GM19452 (cell line): ENCODE measurements around the gene ZRANB3.

Experiments
- ATAC-seq: cut with Tn5 transposase; IDR thresholded peaks from one replicate; pipeline ENCODE4 v1.9.1; 2021; ENCODE audit not compliant: unreplicated experiment

The ZRANB3 gene

GRCh38 chr2:135182190-135182589, 348.8 kb downstream of the ZRANB3 start:
- ATAC-seq = no peak

- no peak for ATAC-seq
Observed at GRCh38 chr2:135179689-135180088, 351.3 kb downstream of the ZRANB3 start.

GRCh38 chr2:135175177-135175576, 355.8 kb downstream of the ZRANB3 start:
- no peak for ATAC-seq

DNA sequence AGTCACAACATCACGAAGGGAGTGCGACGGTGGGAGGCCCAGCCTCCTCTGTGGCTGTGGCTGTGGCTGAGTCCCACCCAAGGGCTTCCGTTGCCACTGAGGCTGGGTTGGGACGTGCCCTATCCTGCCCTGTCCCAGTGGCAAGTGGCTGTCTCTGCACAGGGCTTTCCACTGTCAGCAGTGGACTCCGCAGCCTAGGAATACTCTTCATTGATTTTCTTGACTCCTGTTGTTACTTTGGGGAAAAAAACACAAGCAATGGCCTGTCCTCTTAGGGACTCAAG, 356.3 kb downstream of the ZRANB3 start:
- ATAC-seq = no peak

- ATAC-seq = no peak
Observed at GRCh38 chr2:135174049-135174809, 356.8 kb downstream of the ZRANB3 start.

DNA sequence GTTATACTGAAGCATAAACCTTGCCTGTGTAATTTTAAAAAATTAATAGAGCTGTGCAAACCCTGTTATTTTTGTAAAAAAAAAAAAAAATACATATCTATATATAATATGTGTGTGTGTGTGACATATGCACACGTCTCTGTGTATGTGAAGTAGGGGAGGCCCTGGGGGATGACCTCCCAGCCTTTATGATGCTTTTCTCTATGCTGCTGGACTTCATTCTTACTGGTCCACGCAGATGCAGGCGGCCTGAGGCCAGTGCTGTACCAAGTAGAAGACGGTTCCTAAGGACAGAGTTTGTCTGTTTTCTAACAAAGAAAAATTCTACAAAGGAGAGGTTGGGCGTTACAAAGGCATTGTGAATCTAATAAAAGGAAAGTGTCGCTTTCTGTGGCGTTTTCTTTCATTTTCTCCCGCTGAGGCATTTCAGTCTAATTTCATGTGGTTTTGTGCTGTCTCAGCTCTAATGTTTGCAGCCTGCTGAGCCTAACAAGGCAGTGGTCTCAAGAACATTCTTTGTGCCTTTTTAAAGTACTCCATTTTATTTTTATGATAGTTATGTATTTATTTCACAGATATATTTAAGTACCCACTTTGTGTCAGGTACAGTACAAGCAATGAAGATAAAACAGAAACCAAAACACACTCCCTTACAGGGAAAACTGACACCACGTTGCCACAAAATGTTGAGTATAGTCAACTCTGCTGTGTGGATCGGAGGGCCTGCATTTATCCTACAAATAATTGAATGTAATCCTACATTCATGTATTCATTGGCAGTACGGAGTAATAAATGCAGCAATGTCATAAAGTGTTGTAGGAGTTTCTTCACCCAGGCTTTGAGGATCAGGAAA, 360.9 kb downstream of the ZRANB3 start:
- ATAC-seq = no peak

DNA sequence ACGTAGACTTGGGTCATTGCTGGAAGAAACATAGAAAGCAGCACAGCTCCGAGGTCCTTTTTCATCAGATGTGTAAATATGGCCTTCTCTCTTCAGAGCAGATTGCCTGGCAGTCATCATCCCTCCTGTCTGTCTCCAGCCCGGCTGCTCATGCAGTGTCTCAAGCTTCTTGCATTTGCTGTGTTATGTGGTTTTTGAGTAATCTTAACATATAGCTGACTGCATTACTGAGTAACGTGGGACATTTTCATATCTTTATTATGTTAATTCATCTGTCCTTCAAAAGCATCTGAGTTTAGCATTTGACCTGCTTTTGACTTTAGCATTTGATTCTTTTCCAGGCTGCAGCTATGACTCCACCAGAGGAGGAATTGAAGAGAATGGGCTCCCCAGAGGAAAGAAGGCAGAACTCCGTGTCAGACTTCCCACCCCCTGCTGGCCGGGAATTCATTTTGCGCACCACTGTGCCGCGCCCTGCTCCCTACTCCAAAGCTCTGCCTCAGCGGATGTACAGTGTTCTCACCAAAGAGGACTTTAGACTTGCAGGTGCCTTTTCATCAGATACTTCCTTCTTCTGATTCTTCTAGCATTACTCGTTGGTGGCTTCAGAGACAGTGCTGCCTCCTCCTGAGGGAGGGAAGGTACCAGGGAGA, 362.7 kb downstream of the ZRANB3 start:
- ATAC-seq = no peak

DNA sequence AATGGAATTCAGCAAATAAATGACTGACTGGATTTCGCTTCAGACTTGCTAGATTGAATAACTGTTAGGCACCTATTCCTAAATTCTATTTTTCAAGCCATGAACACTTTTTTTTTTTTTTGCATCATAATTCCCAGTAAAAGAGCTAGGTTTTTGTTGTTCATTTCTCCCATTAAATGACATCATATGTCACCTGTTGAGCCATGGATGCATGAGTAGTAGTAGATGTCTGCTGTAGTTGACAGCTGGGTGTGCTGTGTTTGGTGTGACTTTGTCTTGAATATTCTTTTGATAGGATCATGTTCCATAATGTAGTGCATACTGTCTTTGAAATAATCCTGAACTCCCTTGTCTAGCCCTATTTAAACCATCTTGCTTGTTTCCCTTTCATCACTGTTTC, 363.7 kb downstream of the ZRANB3 start:
- ATAC-seq = no peak

DNA sequence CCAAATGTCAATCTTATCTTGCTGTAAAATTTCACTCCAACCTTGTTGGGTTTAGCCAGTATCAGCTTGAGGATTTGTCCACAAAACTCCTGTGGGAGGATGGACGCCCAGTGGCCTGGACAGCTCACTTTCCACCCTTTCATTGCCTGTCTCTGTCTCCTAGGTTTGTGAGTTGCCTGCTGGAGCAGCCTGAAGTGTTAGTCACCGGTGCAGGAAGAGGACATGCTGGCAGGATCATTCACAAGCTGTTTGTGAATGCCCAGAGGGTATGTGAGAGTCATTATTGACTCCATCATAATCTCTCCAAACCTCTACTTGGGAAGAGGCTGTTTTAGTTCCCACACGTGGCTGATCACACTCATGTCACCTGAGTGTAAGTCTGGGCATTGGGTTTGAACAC, 366.6 kb downstream of the ZRANB3 start:
- no peak for ATAC-seq

- ATAC-seq = no peak
Observed at GRCh38 chr2:135163901-135164300, 367.1 kb downstream of the ZRANB3 start.

- ATAC-seq = no peak
Observed at GRCh38 chr2:135163306-135163705, 367.7 kb downstream of the ZRANB3 start.

GRCh38 chr2:135162786-135163185, 368.2 kb downstream of the ZRANB3 start:
- no peak for ATAC-seq

DNA sequence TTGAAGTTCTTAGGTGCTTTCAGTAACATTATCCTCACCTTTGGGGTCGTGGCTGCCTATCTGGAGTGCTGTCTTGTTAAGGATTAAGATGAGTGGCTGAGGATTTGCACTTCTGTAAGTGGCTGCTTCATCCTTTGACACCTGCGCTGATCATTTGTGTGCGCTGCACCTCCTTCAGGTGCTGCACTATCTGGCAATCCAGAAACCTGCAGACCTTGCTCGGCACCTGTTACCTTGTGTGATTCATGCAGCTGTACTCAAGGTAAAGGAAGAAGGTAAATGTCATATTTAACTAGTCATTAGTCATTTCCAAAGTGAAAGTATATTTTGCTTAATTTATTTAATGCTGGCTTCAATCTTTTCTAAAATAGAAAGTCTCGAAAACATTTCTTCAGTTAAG, 368.6 kb downstream of the ZRANB3 start:
- no peak for ATAC-seq

DNA sequence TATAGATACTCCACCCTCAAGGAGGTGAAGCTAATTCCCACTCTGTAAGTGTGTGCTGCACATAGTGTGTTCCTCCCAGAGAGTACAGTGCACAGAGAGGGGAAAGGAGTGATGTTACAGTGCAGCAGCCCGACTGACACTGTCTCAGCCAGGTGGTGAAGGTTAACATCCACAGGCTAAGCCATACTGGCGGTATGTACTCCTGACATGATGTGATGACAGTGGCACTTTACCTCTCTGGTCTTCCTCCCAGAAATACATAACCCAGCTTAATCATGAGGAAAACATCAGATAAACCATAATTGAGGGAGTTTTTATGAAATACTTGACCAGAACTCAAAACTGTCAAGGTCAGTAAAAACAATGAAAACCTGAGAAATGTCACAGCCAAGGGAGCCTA, 371.8 kb downstream of the ZRANB3 start:
- ATAC-seq = no peak

DNA sequence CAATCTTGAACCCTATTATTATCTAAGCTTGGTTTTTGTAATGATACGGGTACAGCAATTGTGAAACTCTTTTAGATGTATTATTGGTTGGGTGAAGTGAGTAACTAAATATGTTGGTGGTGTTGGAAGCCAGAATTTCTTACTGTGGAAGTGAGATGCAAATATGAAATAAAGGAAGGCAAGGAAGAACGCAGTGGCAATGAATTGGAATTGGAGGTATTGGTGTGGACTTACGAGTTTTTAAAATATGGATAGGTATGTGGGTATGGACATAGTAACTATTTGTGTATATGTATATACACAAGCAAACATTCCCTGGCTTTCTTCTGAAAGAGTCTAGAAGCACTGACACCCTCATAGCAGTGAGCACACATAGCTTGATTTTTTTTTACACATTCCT, 373.2 kb downstream of the ZRANB3 start:
- no peak for ATAC-seq

- no peak for ATAC-seq
Observed at GRCh38 chr2:135154962-135155361, 376.1 kb downstream of the ZRANB3 start.

DNA sequence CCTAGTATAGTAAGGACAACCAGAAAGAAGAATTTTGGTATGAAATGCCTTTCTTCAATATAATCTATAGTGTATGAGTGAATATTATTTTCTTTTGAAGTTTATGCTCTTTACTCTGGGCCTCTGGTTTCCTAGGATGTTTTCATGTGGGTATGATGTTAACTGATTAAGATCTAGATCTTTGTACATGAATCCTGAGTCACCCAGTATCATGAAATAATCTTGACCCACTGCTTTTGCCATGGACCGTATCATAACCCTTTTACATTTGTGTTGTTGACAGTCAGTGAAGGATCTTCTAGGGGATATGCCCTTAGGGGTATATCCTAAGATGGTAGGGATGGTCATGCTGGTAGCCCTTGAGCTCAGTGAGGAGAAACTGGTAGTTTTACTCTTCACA, 378.7 kb downstream of the ZRANB3 start:
- no peak for ATAC-seq

DNA sequence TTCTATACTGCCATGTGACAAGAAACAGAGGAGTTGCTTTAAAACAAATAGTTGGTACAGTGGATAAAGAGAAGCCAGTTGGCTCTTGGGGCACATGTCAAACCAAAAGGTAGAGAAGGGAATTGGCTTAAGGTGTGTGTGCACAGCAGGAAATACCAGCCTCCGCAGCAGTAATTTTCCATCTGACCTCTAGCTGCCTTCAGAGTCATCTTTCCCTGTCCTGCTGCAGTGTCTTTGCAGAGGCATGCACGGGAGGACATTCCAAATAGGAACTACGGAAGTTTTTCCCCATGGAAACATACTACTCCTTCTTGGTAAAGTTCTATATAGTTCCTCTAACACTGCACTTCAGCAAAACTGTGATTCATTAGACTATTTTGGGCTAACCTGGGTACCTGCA, 379.4 kb downstream of the ZRANB3 start:
- no peak for ATAC-seq

DNA sequence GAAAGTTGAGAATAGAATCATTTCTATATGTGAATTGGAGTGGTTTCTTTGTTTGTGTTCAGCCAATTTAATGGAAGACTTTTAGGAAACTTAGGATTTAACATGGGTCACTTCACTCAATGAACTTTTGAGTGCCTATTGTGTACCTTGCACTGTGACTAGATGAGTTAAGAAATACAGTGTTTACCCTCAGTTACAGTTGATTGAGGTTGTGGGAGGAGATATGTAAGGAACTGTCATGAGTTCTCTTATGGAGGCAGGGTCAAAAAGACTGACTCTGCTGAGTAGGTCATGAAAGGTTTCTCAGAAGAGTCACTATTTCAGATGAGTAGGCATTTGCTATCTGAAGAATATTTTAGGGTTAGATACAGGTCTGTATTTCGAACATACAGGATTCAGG, 380.3 kb downstream of the ZRANB3 start:
- ATAC-seq = no peak

- no peak for ATAC-seq
Observed at GRCh38 chr2:135149251-135149650, 381.8 kb downstream of the ZRANB3 start.

DNA sequence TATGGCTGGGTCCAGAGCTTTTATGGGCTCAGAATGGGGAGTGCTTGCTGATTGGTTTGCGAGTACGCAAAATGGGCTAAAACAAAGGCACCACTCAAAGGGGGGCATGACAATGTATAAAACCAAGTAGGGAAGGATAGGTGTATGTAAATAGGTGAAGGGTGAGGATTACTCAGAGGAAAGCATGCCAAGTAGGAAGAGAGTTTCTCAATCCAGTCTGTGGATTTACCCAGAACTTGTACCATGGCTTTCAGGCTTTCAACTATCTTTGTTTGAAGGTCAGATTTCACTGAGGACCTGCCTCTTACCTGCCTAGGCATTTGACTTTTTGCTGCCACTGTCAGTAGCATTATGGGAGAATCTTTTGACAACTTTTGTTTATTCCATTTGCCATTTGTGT, 386.7 kb downstream of the ZRANB3 start:
- no peak for ATAC-seq

DNA sequence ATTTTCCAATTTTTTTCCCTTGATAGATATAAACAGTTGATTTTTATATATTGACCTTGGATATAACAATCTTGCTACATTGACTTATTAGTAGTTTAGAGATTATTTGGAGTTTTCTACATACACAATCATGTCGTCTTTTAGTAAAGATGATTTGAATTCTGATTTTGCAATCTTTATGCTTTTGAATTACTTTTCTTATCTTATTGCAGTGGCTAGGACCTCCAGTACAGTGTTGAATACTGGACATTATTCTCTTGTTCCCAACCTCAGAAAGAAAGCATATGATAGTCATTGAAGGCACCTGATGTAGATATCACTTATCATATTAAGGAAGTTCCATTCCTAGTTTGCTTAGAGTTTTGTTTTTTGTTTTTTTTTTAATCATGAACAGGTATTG, 388.7 kb downstream of the ZRANB3 start:
- ATAC-seq = no peak
